SK-N-SH treated with all-trans-retinoic acid at 6 μM for 48 hours (cell line): ENCODE results near the gene RTN4IP1.

Source experiments
- ATAC-seq: fragments of 200-7000 bp; cut with Tn5 transposase; 3 replicates; pipeline ENCODE4 v1.9.1; 2020; ENCODE audit warnings: mild to moderate bottlenecking, moderate library complexity
- ARNTL ChIP-seq: fragments of 450-650 bp; formaldehyde crosslinking; IDR thresholded peaks from 2 replicates; pipeline ENCODE4 v1.5.0; 2020; ENCODE audit warnings: low read depth, mild to moderate bottlenecking, moderate library complexity, borderline replicate concordance
- BACH2 ChIP-seq: fragments of 250-450 bp; sonication (Bioruptor Pico); IDR thresholded peaks from 2 replicates; pipeline ENCODE4 v1.9.0; 2021; ENCODE audit warnings: mild to moderate bottlenecking, borderline replicate concordance
- CREB5 ChIP-seq: fragments of 250-450 bp; sonication (Bioruptor Pico); IDR thresholded peaks from 2 replicates; pipeline ENCODE4 v1.5.1; 2020; ENCODE audit warnings: low read depth, mild to moderate bottlenecking, moderate library complexity
- CSDC2 ChIP-seq: fragments of 250-450 bp; sonication (Bioruptor Pico); IDR thresholded peaks from 2 replicates; pipeline ENCODE4 v1.5.0; 2020; ENCODE audit warnings: mild to moderate bottlenecking, moderate library complexity
- ESRRG ChIP-seq: fragments of 250-450 bp; sonication (Bioruptor Pico); IDR thresholded peaks from 2 replicates; pipeline ENCODE4 v1.6.1; 2021; ENCODE audit warnings: mild to moderate bottlenecking
- GLIS3 ChIP-seq: fragments of 250-450 bp; sonication (Bioruptor Pico); IDR thresholded peaks from 2 replicates; pipeline ENCODE4 v1.5.0; 2020; ENCODE audit warnings: mild to moderate bottlenecking, moderate library complexity
- ISL1 ChIP-seq: fragments of 250-450 bp; sonication (Bioruptor Pico); IDR thresholded peaks from 2 replicates; pipeline ENCODE4 v2.1.2; 2022; ENCODE audit warnings: mild to moderate bottlenecking, moderate library complexity
- OSR1 ChIP-seq: fragments of 250-450 bp; sonication (Bioruptor Pico); IDR thresholded peaks from 2 replicates; pipeline ENCODE4 v1.8.0; 2022; ENCODE audit warnings: moderate library complexity, mild to moderate bottlenecking, inconsistent platforms
- PATZ1 ChIP-seq: fragments of 250-450 bp; sonication (Bioruptor Pico); IDR thresholded peaks from 2 replicates; pipeline ENCODE4 v1.8.0; 2020; ENCODE audit warnings: mild to moderate bottlenecking, moderate library complexity, borderline replicate concordance
- PPARA ChIP-seq: fragments of 250-450 bp; sonication (Bioruptor Pico); IDR thresholded peaks from 2 replicates; pipeline ENCODE4 v1.5.0; 2020; ENCODE audit warnings: mild to moderate bottlenecking, borderline replicate concordance
- RARB ChIP-seq: fragments of 250-450 bp; sonication (Bioruptor Pico); IDR thresholded peaks from 2 replicates; pipeline ENCODE4 v1.8.0; 2021; ENCODE audit warnings: mild to moderate bottlenecking, moderate library complexity
- SNAI2 ChIP-seq: fragments of 250-450 bp; sonication (Bioruptor Pico); IDR thresholded peaks from 2 replicates; pipeline ENCODE4 v1.5.0; 2020; ENCODE audit warnings: mild to moderate bottlenecking, moderate library complexity
- TCF4 ChIP-seq: fragments of 250-450 bp; sonication (Bioruptor Pico); IDR thresholded peaks from 2 replicates; pipeline ENCODE4 v1.8.0; 2021; ENCODE audit warnings: mild to moderate bottlenecking, moderate library complexity, borderline replicate concordance
- TOX ChIP-seq: fragments of 250-450 bp; sonication (Bioruptor Pico); IDR thresholded peaks from 2 replicates; pipeline ENCODE4 v1.8.0; 2021; ENCODE audit warnings: mild to moderate bottlenecking, moderate library complexity, borderline replicate concordance
- TSHZ2 ChIP-seq: fragments of 250-450 bp; sonication (Bioruptor Pico); IDR thresholded peaks from 2 replicates; pipeline ENCODE4 v1.5.0; 2020; ENCODE audit warnings: mild to moderate bottlenecking, moderate library complexity
- ZC3H10 ChIP-seq: fragments of 250-450 bp; sonication (Bioruptor Pico); IDR thresholded peaks from 2 replicates; pipeline ENCODE4 v1.5.1; 2021; ENCODE audit warnings: mild to moderate bottlenecking, moderate library complexity
- ZFP3 ChIP-seq: fragments of 250-450 bp; sonication (Bioruptor Pico); IDR thresholded peaks from 2 replicates; pipeline ENCODE4 v1.5.0; 2020; ENCODE audit warnings: mild to moderate bottlenecking, moderate library complexity
- ZFP30 ChIP-seq: fragments of 450-650 bp; formaldehyde crosslinking; IDR thresholded peaks from 2 replicates; pipeline ENCODE4 v1.5.0; 2022; ENCODE audit warnings: mild to moderate bottlenecking, moderate library complexity
- ZNF565 ChIP-seq: fragments of 450-650 bp; formaldehyde crosslinking; conservative IDR thresholded peaks from 2 replicates; pipeline ENCODE4 v1.5.0; 2020; ENCODE audit warnings: low read depth, mild to moderate bottlenecking, moderate library complexity
- ZNF70 ChIP-seq: fragments of 450-650 bp; formaldehyde crosslinking; IDR thresholded peaks from 2 replicates; pipeline ENCODE4 v1.5.0; 2020; ENCODE audit warnings: mild to moderate bottlenecking, moderate library complexity
- ZNF8 ChIP-seq: fragments of 450-650 bp; formaldehyde crosslinking; IDR thresholded peaks from 2 replicates; pipeline ENCODE4 v1.5.0; 2020; ENCODE audit warnings: mild to moderate bottlenecking, moderate library complexity
- TF ChIP-seq, protein P1 (sequence below): fragments of 250-450 bp; sonication (Bioruptor Pico); IDR thresholded peaks from 2 replicates; pipeline ENCODE4 v1.5.1; 2021; ENCODE audit warnings: mild to moderate bottlenecking, moderate library complexity
- TF ChIP-seq, protein P2 (sequence below): fragments of 250-450 bp; sonication (Bioruptor Pico); IDR thresholded peaks from 2 replicates; pipeline ENCODE4 v1.8.0; 2021; ENCODE audit warnings: low read depth, mild to moderate bottlenecking, moderate library complexity, borderline replicate concordance

Gene RTN4IP1

DNA sequence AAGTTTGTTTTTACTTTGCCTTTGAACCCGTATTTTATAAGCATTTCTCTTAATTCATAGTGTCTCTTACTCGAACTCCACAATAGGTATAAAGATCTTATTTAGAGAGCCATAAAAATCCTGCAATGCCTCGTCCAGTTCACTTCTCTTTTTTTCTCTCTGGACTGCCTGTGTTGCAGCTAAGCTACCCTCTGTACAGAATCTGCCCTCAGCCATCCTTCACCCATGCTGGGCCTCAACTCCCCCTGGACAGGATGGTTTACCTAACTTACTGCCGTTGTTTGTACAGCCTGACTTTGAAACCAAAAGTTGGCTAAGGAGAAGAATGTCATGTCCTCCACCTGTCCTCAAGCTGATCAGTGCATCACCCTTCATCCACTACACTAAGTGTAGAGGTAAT, 10.5 kb upstream of the RTN4IP1 start:
- no peak for TF ChIP-seq ISL1
- no peak for TF ChIP-seq BACH2
- TF ChIP-seq ZFP30 (CRISPR knock-in tag): no peak
- TF ChIP-seq TSHZ2 (CRISPR knock-in tag): no peak
- TF ChIP-seq RARB (CRISPR knock-in tag): no peak
- no peak for TF ChIP-seq PATZ1 (CRISPR knock-in tag)
- no peak for TF ChIP-seq SNAI2 (CRISPR knock-in tag)
- TF ChIP-seq OSR1: no peak
- no peak for TF ChIP-seq TCF4 (CRISPR knock-in tag)
- TF ChIP-seq CSDC2 (CRISPR knock-in tag): no peak
- TF ChIP-seq ZNF70: no peak
- TF ChIP-seq ZFP3: no peak
- TF ChIP-seq, protein P1, sequence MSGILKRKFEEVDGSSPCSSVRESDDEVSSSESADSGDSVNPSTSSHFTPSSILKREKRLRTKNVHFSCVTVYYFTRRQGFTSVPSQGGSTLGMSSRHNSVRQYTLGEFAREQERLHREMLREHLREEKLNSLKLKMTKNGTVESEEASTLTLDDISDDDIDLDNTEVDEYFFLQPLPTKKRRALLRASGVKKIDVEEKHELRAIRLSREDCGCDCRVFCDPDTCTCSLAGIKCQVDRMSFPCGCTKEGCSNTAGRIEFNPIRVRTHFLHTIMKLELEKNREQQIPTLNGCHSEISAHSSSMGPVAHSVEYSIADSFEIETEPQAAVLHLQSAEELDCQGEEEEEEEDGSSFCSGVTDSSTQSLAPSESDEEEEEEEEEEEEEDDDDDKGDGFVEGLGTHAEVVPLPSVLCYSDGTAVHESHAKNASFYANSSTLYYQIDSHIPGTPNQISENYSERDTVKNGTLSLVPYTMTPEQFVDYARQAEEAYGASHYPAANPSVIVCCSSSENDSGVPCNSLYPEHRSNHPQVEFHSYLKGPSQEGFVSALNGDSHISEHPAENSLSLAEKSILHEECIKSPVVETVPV (CRISPR knock-in tag): no peak
- no peak for TF ChIP-seq ZNF8 (CRISPR knock-in tag)
- no peak for TF ChIP-seq ARNTL (CRISPR knock-in tag)
- no peak for TF ChIP-seq GLIS3
- no peak for TF ChIP-seq ZNF565 (CRISPR knock-in tag)
- no peak for TF ChIP-seq ZC3H10 (CRISPR knock-in tag)
- ATAC-seq: no peak

GRCh38 chr6:106637717-106638341, 8.5 kb upstream of the RTN4IP1 start:
- TF ChIP-seq TSHZ2 (CRISPR knock-in tag) (no peak), PATZ1 (CRISPR knock-in tag) (no peak), ESRRG (CRISPR knock-in tag) (no peak), ZFP3 (no peak), CREB5 (no peak), TOX (CRISPR knock-in tag) (no peak), ISL1 (no peak), ZNF565 (CRISPR knock-in tag) (no peak), GLIS3 (no peak), ARNTL (CRISPR knock-in tag) (no peak), SNAI2 (CRISPR knock-in tag) (no peak), BACH2 (no peak), PPARA (no peak), ZNF70 (no peak)
- TF ChIP-seq, protein P2, sequence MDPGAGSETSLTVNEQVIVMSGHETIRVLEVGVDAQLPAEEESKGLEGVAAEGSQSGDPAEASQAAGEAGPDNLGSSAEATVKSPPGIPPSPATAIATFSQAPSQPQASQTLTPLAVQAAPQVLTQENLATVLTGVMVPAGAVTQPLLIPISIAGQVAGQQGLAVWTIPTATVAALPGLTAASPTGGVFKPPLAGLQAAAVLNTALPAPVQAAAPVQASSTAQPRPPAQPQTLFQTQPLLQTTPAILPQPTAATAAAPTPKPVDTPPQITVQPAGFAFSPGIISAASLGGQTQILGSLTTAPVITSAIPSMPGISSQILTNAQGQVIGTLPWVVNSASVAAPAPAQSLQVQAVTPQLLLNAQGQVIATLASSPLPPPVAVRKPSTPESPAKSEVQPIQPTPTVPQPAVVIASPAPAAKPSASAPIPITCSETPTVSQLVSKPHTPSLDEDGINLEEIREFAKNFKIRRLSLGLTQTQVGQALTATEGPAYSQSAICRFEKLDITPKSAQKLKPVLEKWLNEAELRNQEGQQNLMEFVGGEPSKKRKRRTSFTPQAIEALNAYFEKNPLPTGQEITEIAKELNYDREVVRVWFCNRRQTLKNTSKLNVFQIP: no peak
- TF ChIP-seq, protein P1 (CRISPR knock-in tag): no peak
- ATAC-seq: no peak
